ENCODE measurements around the gene DEXI.
"Not testable (repeated sequence)": the region's sequence is repeated elsewhere in the genome, so short reads cannot be mapped to it uniquely, and the experiment has no call there.

Gene DEXI

DNA sequence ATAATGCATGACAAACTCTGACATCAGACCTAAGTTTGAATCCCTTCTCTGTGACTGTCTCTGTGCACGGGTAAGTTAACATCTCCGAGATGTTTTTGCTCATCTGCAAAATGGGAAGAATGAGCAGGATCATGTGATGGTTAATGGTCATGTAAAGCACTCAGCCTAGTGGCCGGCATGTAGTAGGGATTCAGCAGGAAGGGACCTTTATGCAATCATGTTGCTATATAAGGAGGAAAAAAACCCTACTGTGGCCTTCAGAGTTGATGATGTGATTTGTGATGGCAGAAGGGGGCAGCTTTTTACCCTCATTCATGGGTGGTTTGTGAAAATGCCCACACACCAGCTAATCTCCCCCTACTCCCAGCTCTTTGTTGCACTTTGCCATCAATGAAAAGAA is 26.2 kb upstream of the DEXI start:
- DNase-seq, result no peak

DNA sequence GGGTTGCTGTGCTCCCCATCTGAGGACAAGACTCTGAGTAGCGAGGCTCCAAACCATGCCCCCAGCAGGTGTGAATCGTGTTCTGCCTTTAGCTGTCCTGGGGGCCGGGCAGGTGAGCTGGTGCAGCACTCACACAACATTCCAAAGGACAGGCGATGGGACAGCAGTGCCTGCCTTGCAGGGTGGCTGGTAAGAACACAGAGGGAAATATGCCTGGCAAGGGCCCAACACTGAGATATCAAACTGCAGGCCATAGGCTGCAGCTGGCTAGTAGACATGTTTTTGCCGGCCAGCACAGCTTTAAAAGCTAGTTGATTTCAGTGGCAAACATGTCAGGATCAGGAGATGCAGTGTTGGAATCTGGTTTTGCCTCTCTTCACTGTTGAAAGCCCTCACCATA is 25.7 kb upstream of the DEXI start:
- no peak for DNase-seq

DNA sequence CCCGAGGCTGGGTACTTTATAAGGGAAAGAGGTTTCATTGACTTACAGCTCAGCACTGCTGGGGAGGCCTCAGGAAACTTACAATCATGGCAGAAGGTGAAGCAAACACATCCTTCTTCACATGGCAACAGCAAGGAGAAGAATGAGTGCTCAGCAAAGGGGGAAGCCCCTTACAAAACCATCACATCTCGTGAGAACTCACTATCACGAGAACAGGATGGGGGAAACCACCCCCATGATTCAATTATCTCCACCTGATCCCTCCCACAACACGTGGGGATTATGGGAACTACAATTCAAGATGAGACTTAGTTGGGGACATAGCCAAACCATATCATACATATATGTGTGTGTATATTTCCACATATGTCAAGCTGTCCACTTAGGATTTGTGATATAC is 24.3 kb upstream of the DEXI start:
- not testable (repeated sequence) for DNase-seq

DNA sequence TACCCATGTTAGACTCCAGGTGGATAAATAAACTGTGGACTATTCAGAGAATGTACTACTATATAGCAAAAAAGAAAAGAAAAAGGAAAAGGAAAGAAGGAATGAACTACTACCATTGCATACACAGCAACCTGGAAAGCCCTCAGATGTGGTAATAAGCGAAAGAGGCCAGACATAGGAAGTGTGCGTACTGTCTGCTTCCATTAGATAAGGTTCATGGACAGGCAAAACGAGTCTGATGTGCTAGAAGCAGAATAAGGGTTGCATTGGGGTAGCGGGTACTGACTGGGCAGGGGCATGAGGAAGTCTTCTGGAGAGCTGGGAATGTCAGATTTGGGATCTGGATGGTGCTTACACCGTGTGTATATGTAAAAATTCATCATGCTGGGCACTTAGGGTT is 23.9 kb upstream of the DEXI start:
- no peak for DNase-seq

DNA sequence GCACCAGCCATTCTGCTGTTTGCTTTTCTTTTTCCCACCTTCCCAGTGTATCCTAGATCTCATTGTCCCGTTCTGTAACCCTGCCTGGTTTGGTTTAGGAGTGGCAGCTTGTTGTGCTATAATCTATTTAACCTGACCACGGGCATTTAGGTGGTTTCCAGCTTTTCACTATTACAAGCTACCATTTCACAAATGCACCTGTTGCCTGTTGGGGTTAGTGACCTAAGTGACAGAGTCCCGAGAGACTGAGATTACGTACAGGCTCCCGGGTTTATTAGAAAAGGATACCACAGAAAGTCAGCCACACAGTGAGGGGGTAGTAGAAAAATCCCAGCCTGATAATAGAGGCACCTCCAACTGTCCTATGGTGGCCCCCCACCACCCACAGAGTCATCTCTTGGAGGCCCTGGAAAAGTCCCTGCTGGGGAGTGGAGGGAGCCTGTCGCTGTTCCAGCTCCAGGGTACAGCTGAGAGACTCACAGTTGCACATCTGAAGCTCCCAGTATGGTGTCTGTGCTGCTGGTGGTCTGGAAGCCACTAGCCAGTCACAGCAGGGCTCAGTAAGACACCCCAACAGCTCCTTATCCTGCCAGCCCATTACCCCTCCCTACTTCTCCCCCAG is 23.3 kb upstream of the DEXI start:
- DNase-seq, result no peak

DNA sequence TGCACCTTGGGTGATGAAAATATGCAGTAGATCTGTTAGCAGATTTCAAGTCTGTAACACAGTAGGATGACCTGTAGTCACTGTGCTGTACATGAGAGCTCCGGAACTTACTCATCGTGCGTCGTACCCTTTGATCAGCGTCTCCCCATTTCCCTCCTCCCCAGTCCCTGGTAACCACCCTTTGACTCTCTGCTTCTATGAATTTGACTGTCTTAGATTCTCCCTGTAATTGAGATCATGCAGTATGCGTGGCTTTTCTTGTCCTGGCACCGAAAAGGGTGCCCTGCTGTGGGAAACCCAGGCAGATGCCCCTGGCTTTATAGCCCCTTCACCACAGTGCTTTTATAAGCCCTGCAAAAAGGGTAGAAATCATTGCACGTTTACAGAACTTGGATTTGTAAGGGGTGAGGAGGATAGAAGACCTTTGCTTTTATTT is 22.6 kb upstream of the DEXI start:
- DNase-seq, result no peak

DNA sequence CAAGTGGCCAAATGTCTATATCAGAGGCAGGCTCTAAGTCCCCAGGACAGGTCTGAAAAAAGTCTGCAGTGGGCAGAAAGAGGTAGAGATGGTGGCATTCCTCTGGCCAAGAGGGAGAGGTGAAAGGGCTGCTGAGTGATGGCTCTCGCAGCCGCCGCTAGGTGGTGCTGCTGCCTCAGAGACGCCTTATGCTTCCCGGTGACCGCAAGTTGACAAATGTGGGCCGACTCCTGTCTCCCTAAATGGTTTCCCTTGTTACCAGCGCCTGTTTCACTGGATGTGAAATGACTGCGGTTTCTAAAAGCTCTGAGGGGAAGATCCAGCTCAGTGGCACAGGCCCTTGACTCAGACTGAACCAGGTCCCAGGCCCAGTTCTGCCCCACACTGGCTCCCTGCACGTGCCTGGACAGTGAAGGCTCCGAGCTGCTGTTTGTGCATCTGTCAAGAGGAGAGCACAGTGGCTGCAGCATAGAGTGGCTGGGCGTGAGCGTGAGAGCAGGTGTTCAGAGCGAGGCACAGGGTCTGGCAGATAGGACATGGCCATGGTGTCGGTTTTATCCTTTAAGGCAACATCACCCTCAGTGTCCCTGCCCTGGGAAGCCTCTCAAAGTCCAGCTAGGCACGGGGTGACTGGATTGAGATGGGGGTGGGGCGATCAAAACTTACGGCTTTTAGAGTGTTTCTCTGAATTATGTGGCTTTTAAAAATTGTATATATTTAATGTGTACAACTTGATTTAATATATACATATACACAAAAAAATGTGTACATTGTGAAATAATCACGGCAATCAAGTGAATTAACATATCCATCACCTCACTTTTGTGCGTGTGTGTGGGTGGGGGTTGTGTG is 22.0 kb upstream of the DEXI start:
- DNase-seq, result peak; percentile 70

DNA sequence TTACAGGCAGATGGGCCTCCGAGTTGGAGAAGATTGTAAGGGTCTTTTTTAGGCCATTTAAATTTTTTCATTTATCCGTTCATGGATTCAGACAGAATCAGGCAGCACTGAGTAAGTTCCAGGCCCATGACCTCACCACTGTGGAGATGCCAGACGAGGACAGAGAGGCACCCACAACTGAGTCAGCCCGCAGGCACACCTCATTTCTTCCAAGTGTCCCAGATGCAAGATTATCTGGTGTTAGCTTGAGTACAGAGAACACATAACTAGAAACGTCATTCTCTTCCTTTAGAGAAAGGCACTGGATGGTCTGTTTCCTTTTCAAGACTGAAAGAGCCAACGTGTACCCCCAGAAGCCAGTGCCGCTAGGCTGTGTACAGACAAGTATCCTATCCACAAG is 19.0 kb upstream of the DEXI start:
- no peak for DNase-seq

DNA sequence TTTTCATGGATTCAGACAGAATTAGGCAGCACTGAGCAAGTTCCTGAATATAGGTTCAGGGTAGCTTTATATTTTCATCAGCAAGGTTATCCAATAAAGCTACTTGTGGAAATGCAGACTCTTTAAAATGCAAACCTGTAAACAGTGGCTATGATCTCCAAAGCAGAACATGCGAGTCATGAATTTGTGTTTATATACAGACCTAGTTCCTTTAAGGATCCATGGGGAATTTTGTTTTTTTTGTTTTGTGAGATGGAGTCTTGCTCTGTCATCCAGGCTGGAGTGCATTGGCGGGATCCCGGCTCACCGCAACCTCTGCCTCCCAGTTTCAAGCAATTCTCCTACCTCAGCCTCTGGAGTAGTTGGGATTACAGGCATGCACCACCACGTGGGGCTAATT is 16.9 kb upstream of the DEXI start:
- no peak for DNase-seq

DNA sequence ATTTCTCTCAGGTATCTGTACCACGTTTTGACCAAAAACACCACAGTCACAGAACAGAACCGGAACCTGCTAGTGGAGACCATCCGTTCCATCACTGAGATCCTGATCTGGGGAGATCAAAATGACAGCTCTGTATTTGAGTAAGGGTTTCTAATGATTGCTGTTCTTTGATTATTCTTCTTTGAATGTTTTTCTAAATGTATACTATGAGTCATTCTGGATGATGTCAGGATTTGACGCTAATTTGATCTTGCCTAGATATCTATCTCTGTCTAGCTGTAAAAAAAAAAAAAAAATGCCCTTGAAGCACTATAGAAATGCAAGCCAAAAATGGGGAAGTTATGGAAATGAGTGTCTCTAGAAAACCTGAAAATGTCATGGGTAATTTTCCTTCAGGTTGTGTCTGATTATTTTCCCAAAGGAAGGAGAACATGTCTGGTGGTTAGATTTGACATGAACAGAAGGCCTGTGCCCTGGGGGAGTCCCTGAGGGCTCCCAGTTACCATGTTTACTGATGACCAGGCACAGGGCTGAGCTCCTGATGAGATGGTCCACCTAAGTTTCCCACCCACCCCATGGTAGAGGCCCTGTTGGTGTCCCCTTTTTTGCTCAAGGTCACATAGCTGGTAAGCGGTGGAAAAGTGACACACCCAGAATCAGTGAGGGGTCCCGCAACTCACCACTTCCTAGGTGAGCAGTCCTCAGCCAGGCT is 15.7 kb upstream of the DEXI start:
- no peak for DNase-seq

DNA sequence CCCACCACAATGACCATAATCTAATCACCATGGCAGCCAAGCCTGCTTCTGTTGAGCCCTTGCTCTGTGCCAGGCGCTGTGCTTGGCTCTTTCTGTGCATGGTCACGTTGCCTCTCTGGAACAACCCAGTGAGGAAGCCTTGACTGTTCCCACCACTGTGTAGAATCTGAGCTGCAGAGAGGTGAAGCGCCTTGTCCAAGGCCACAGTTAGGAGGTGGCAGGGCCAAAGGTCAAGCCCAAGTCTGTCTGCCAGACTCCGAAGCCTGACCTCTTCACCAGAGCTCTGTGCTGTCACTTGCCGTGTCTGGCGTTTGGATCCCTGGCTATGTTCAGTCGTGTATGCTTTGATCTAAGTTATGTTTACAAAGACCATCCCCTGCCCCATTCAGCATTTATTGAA is 12.6 kb upstream of the DEXI start:
- no peak for DNase-seq

DNA sequence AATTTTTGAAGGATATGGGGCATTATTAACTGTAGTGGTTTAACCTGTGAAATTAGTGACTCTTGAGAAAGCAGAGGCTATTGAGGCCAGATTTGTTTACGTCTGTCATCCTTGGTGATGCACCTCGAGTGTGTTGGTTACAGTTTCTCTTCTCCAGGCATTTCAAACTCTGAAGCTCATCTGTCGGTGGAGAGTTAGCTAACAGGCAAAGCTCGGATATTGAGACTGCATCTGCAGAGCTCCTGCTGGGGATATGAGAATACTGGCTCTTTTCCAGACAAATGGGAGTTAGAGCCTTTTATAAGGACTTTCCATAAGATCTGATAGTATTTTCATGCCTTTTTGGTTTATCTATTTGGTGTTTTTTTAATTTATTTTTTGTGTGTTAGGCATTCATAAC is 8.8 kb upstream of the DEXI start:
- DNase-seq, result no peak

DNA sequence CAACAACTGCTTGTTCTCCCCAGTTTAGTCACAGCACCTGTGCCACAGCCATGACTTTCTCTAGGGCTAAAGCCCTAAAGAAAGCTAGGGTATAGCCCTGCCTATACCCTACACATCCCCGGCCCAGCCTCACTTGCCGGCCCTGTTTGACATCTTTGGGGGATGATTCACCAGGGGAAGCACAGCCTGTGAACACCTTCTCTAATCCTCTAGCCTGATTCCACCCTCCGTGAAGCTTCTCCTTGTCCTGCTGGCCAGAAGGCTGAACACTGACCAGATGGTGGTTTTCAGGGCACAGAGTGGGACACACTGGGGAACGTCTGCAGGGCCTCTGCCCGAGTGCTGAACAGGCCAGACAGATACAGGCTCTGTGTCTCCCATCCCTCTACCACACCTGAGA is 8.1 kb upstream of the DEXI start:
- DNase-seq, result no peak

DNA sequence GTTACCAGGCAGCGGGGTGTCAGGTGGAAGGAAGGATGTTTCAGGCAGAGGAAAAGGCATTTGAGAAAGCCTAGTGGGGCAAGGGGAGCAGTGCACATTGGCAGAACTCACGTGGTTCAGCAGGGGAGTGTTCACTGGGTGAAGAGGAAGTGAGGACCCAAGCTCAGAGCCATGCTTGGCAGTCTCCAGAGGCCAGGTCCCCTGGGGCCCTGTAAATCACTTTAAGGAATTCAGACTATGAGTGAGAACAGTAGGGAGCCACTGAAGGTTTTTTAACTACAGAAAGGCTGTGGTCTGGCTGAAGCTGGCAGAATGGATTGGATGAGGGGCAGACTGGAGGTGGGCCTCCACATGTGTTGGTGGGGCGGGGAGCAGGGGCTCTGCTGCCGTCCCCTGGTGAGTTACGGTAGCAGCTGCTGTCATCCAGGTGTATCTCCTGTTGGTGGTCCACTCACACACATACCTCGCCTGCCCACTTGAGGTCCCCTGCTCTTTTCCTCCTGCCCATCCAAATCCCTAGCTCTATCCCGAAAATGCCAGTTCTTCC is 7.2 kb upstream of the DEXI start:
- no peak for DNase-seq

DNA sequence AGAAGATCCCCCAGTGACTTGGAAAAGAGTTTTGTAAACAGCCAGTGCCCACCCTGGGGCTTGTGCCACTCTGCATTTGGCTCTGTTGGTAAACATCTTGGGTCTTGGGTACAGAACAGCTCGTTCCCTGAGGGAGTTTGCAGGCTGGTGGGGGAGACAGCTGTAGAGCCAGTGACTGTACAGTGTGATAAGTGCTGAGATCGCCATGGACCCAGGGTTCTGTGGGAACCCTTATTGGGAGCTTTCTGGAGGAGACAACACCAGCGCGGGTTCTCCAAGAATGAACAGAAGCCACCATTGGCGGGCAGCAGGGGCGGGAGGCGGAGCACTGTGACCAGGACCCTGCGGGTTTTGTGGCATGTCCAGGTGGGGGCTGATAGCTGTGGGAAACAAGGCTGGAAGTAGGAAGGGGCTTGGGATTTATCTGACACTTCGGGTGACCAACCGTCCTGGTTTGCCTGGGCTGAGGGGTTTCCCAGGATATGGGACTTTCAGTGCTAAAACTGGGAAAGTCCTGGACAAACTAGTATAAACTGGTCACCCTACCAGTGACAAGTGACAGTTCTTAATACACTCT is 5.0 kb upstream of the DEXI start:
- DNase-seq, result no peak

DNA sequence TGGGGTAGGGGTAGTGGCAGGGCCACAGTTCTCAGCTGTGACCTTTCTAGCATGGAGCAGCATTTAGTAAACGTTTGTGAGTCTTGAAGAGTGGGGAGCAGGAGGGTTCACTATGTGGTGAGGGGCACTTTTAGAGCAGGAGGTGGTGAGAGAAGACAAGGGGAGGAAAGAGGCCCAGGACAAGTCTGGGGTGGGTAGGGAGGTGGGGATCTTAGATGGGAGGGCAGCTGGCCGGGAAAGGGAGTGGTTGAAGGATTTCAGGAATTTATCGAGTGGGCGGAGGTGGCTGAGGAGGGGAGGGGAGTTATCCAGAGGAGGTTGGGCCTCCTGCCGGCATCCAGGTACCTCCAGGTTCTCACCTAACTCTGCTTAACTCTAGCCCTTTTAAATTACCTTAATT is 4.0 kb upstream of the DEXI start:
- DNase-seq, result no peak

DNA sequence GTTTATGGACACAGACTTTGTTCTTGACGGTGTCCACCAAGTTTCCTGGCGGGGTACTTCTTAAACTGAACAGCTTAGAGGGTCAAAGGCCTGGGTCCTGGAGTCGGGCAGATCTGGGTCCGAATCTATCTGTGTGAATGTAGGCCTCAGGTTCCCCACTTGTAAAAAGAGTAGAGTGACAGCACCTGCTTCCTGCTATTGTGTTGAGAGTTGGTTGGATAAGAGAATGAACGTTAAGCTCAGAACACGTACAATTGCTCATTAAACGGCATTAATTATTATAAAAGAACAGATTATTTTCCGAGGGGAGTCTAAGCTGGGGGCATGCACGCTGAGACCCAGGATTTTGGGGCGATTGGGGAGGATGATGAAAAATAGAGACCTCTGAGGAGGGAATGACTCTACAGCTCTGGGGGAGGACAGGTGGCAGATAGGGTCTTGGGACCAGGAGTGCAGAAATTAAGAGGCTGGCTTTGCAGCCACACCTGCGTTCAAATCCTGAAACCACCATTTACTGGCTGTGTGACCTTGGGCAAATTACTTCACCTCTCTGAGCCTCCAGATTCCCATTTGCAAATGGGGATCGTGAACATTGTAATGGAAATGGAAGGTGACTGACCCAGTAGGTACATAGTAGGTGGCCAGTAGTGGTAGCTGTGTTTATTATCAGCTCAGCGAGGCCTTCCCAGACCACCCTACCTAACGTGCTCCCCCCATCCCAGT is 3.0 kb upstream of the DEXI start:
- no peak for DNase-seq

DNA sequence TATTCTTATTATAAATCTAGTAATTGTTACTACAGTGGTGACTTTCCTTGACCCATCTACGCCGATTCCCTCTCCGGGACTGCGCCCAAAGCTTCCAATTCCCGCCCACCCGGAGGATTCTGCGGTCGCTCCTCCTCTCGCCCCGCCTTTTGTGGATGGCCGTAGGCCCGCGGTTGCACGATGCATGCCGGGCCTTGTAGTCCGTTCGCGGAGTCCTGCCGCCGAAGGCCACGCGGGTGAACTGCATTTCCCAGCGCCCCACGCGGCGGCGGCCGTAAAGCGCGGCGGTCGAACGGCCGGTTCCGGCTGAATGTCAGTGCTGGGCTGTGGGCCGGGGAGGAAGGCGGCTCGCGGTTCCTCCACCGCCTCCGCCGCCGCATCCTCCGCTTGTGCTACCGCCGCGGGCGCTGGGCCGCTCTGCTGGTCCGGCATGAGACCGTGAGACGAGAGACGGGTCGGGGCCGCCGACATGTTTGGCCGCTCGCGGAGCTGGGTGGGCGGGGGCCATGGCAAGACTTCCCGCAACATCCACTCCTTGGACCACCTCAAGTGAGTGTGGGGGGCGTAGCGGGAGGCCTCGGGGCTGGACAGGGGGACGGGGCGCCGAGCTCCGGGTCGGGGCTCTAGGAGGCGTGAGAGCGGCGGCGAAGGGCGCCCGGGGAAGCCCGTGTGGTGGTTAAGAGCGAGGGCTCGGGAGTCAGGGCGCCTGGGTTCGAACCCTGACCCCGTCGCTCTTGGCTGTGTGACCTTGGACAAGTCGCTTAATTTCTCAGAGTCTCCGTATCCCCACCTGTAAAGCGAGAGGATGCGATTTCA is 2.2 kb upstream of the DEXI start, which contains the start of gene CLEC16A:
Gene CLEC16A (plus strand): TSS at position 316 of the 816 bp plus-strand sequence. CDS start 154 bp downstream, at position 470.
- DNase-seq, result peak; percentile 96

DNA sequence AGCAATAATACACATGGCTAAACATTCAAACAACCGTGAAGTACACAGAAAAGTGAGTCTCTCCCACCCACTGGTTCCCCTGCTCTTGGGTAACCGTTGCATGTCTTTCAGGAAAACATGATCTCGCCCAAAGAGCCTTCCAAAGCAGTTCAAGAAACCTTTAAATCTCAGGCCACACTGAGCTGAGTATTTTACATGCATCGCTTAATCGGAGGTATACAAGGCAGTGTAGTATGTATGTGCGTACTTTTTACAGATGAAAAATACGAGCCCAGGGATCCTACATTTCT is 741 bp upstream of the DEXI start:
- no peak for DNase-seq

DNA sequence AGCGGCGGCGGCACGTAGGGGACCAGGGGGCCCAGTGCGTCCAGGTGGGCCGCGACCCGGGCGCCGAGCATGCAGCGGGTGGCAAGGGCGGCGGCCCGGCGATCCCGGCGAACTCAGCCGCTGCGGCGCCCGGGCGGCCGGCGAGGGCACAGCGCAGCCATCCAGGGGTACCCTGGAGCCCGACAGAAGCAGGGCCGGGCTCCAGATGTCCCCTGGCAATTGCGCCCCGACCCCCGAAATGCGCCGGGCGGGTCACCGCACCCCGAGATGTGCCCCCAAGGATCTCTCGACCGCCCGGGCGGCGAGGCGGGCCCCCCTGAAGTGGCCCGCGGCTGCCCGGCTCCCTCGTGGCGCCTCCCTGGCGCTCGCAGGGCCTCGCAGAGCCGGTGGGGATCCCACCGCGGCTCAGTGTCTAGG is 325 bp downstream of the DEXI start:
- not testable (repeated sequence) for DNase-seq

DNA sequence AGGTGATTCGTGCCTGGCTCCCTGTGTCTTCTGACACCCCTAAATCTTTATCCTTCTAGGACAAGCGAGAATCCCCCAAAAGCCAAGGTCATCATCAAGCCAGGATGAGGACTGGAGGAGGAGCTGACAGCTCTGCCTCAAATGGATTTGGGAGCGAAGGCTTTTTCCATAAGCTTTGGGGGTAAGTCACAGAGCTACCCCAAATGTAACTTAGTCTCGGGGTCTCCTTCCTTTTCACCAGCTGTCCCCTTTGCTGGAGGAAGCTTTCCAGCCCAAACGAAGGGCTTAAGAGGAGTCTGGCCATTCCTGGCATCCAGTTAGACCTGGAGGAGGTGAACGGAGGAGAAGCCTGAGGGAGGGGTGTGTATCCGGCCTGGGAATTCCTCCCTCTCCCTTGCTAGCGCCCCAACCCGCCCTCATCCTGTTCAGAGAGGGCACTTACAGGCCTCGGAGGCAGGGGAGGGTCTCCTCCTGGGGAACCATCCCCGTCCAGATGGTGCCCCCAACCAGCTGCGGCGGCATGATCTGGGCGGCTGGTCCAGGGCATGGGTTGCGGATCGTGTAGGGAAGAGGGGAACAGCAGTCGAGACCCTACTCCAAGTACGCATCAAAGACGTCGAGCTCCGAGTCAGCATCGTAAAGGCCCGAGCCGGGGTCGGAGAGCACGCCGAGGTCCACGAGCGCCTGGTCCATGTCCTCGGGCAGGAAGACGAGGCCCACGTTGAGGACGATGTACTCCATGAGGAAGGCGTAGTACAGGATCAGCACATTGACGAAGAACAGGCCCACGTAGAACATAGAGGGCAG is 938 bp downstream of the DEXI start:
- DNase-seq, result no peak
